HL-60/S4 treated with retinoic acid at 250 ng/mL for 4 days and 3 days (cell line): ENCODE measurements around the gene TCERG1L.

Experiments used
- in situ Hi-C: fragments of 300-500 bp; cut with MboI; formaldehyde crosslinking; loops from 2 replicates; pipeline ENCODE4 v1.7.0; 2022; ENCODE audit warnings: low sequenced_read_pairs

Gene TCERG1L

GRCh38 chr10:131078131-131078881 lies 233.2 kb downstream of the TCERG1L start:
- in situ Hi-C loops, result no loop called here

- in situ Hi-C loops, result no loop called here
Observed at GRCh38 chr10:131077724-131078123, 233.8 kb downstream of the TCERG1L start.

- in situ Hi-C loops, result no loop called here
Observed at GRCh38 chr10:131077031-131077430, 234.5 kb downstream of the TCERG1L start.

- in situ Hi-C loops, result no loop called here
Observed at GRCh38 chr10:131076356-131076755, 235.2 kb downstream of the TCERG1L start.

GRCh38 chr10:131075218-131075770 lies 236.2 kb downstream of the TCERG1L start:
- in situ Hi-C loops, result no loop called here

GRCh38 chr10:131074682-131075081 lies 236.8 kb downstream of the TCERG1L start:
- in situ Hi-C loops, result no loop called here

- in situ Hi-C loops, result no loop called here
Observed at GRCh38 chr10:131073469-131074035, 238.0 kb downstream of the TCERG1L start.

GRCh38 chr10:131072651-131073468 lies 238.7 kb downstream of the TCERG1L start:
- in situ Hi-C loops, result no loop called here

GRCh38 chr10:131071721-131072120 lies 239.8 kb downstream of the TCERG1L start:
- in situ Hi-C loops, result no loop called here

- in situ Hi-C loops, result no loop called here
Observed at GRCh38 chr10:131070856-131071255, 240.7 kb downstream of the TCERG1L start.

- in situ Hi-C loops, result no loop called here
Observed at GRCh38 chr10:131068760-131069159, 242.8 kb downstream of the TCERG1L start.

- in situ Hi-C loops, result no loop called here
Observed at GRCh38 chr10:131068311-131068710, 243.2 kb downstream of the TCERG1L start.

- in situ Hi-C loops, result no loop called here
Observed at GRCh38 chr10:131067690-131068089, 243.8 kb downstream of the TCERG1L start.

- in situ Hi-C loops, result no loop called here
Observed at GRCh38 chr10:131065673-131066305, 245.7 kb downstream of the TCERG1L start.

- in situ Hi-C loops, result no loop called here
Observed at GRCh38 chr10:131063311-131063710, 248.2 kb downstream of the TCERG1L start.

GRCh38 chr10:131062621-131063260 lies 248.8 kb downstream of the TCERG1L start:
- in situ Hi-C loops, result no loop called here

GRCh38 chr10:131061216-131061615 lies 250.3 kb downstream of the TCERG1L start:
- in situ Hi-C loops, result no loop called here

GRCh38 chr10:131059881-131060280 lies 251.6 kb downstream of the TCERG1L start:
- in situ Hi-C loops, result no loop called here

- in situ Hi-C loops, result no loop called here
Observed at GRCh38 chr10:131058799-131059198, 252.7 kb downstream of the TCERG1L start.

GRCh38 chr10:131056781-131057180 lies 254.7 kb downstream of the TCERG1L start:
- in situ Hi-C loops, result no loop called here
